ENCODE data around the gene IKZF4.

IKZF4 gene

DNA sequence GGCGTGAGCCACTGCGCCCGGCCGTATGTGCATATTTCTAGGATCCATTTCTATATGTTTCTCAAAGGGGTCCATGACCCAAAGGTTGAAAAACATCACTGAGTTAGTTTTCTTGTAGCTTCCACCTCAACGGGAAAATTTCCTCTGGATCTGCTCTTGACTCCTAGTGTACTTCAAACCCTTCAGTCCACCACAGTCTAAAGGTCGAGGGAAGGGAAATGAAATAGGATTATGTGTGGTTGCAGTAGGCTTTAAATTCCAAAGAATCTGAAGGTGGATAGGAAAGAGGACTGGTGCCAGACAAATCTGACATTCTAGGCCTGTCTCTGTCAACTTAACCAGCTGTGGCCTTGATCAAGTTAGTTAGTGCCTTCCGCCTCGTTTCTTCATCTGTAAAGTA, 25.5 kb upstream of the IKZF4 start:
- Histone ChIP-seq H3K23ac (ENCODE audit: low read depth, low read length, poor library complexity) (no peak overlapping the region), H2AFZ (ENCODE audit: low read length) (no peak overlapping the region), H2BK120ac (ENCODE audit: low read depth, low read length) (no peak overlapping the region), H3K36me3 (replicated peaks in 1 of 2; ENCODE audit: control insufficient read depth in 2 of 2, insufficient read depth in 2 of 2, low read length in 2 of 2) (peaks cover 32 to 53% of the 10 kb centered on the region in 2 donors), H3K4ac (ENCODE audit: low read length) (no peak overlapping the region), H4K91ac (ENCODE audit: low read depth, low read length, poor library complexity) (no peak overlapping the region), H3K4me1 (ENCODE audit: control insufficient read depth in 2 of 2, insufficient read depth in 1 of 2, low read depth in 1 of 2, low read length in 2 of 2) (peaks cover 0 to 4% of the 10 kb centered on the region in 2 donors), H3K14ac (ENCODE audit: low read length) (no peak overlapping the region), H4K8ac (ENCODE audit: low read depth, low read length) (no peak overlapping the region), H2AK5ac (ENCODE audit: low read depth, low read length) (no peak overlapping the region), H3K9me3 (replicated peaks in 1 of 2; ENCODE audit: control insufficient read depth in 2 of 2, insufficient read depth in 1 of 2, low read depth in 1 of 2, low read length in 2 of 2) (no peaks in the 10 kb centered on the region), H3K9ac (ENCODE audit: low read depth, low read length, poor library complexity) (no peak overlapping the region), H3K18ac (ENCODE audit: low read length) (no peak overlapping the region), H2BK5ac (ENCODE audit: low read length) (no peak overlapping the region), H2BK12ac (ENCODE audit: low read length) (no peak overlapping the region), H2BK15ac (ENCODE audit: low read length) (no peak overlapping the region), H3K79me1 (ENCODE audit: low read depth, low read length) (no peaks in the 10 kb centered on the region), H3K27me3 (ENCODE audit: control insufficient read depth in 3 of 3, insufficient read depth in 3 of 3, low read depth in 1 of 3, low read length in 3 of 3) (no peaks in the 10 kb centered on the region), H3K4me2 (ENCODE audit: insufficient read depth, low read length, poor library complexity, severe bottlenecking) (no peak overlapping the region), H3K27ac (replicated peaks; ENCODE audit: low read length) (no peak overlapping the region), H3K4me3 (ENCODE audit: low read length in 2 of 2) (no peak overlapping the region)
- no peak for DNase-seq (ENCODE audit: low spot score)
- WGBS, 2 donors (ENCODE audit: extremely low coverage in 2 of 2, insufficient read length in 2 of 2, insufficient replicate concordance in 1 of 2): no CpG with 5 or more reads among the region's 8 CpGs

DNA sequence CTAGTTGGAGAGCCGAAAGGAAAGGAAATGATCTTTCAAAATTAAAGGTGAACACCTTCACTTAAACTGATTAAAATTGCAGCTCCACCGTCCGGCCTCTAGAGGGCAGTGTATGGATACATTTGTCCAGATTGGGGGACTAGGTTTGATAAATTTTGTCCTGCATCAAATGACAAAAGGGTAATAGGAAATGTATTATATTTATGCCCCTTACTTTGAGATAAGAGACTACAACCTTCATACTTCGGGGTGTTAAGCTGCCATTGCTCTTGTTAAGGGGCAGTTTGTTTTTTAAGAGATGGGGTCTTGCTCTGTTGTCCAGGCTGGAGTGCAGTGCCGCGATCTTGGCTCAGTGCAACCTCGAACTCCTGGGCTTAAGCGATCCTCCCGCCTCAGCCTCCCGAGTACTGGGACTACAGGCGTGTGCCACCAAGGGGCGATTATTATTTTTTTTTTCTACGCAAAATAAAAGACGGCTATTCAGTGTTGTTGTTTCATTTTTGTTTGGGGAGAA, 24.6 kb upstream of the IKZF4 start:
- Histone ChIP-seq H3K18ac (ENCODE audit: low read length) (no peak overlapping the region), H4K91ac (ENCODE audit: low read depth, low read length, poor library complexity) (no peak overlapping the region), H2BK5ac (ENCODE audit: low read length) (no peak overlapping the region), H3K27ac (replicated peaks; ENCODE audit: low read length) (peak overlapping the region; percentile 64), H4K8ac (ENCODE audit: low read depth, low read length) (no peak overlapping the region), H3K4me1 (ENCODE audit: control insufficient read depth in 2 of 2, insufficient read depth in 1 of 2, low read depth in 1 of 2, low read length in 2 of 2) (peaks cover 0 to 4% of the 10 kb centered on the region in 2 donors), H3K9ac (ENCODE audit: low read depth, low read length, poor library complexity) (no peak overlapping the region), H3K4me3 (ENCODE audit: low read length in 2 of 2) (peak overlapping the region in 1 of 2 donors; percentile 78), H3K4ac (ENCODE audit: low read length) (no peak overlapping the region), H2BK120ac (ENCODE audit: low read depth, low read length) (no peak overlapping the region), H2AK5ac (ENCODE audit: low read depth, low read length) (no peak overlapping the region), H3K36me3 (replicated peaks in 1 of 2; ENCODE audit: control insufficient read depth in 2 of 2, insufficient read depth in 2 of 2, low read length in 2 of 2) (peaks cover 24 to 44% of the 10 kb centered on the region in 2 donors), H2AFZ (ENCODE audit: low read length) (no peak overlapping the region), H3K79me1 (ENCODE audit: low read depth, low read length) (no peaks in the 10 kb centered on the region), H3K14ac (ENCODE audit: low read length) (no peak overlapping the region), H3K27me3 (ENCODE audit: control insufficient read depth in 3 of 3, insufficient read depth in 3 of 3, low read depth in 1 of 3, low read length in 3 of 3) (no peaks in the 10 kb centered on the region), H2BK12ac (ENCODE audit: low read length) (no peak overlapping the region), H3K4me2 (ENCODE audit: insufficient read depth, low read length, poor library complexity, severe bottlenecking) (no peak overlapping the region), H3K9me3 (replicated peaks in 1 of 2; ENCODE audit: control insufficient read depth in 2 of 2, insufficient read depth in 1 of 2, low read depth in 1 of 2, low read length in 2 of 2) (no peaks in the 10 kb centered on the region), H3K23ac (ENCODE audit: low read depth, low read length, poor library complexity) (no peak overlapping the region), H2BK15ac (ENCODE audit: low read length) (no peak overlapping the region)
- WGBS, 2 donors (ENCODE audit: extremely low coverage in 2 of 2, insufficient read length in 2 of 2, insufficient replicate concordance in 1 of 2): no CpG with 5 or more reads among the region's 14 CpGs
- peak; percentile 54 for DNase-seq (ENCODE audit: low spot score)

DNA sequence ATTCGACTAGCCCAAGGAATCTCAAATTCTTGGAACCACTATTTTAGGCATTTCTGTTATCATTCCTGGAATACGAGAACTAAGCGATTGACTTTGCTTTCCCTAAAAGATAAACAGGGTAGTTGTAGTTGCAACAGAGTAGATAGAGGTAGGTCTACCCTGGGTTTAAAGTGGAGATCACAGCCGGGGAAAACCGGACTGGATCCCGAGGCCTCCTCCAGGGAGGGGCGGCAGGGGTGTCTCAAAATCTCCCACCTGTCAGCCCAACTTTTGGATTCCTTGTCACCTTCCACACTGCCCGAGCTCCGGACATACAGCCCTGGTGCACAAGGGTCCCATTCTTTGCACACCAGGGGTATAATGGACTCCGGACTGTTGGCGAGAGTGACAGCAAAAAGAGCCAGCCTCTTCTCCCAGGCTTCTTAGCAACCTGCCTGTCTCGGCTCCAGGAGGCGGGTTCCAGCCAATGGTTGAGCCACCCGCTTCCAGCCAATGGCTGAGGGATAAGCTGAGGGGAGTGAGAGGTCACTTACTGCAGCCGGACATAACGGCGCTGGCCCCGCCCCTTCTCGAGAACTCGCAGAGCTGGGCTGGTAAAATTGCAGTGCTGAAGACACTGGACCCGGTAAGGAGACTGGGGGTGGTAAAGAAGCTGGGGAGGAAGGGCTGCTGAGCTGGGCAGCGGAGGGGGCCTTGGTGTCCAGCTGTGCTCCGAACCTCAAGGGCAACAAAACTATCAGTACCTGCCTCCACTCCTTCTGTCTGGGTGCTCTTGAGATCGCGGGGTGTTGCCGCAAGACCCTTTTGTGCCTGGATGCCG, 23.9 kb upstream of the IKZF4 start, which contains the start of gene SUOX:
Gene SUOX (plus strand): TSS at position 562 of the 820 bp plus-strand sequence. CDS start 4,946 bp downstream, outside the sequence.
- Histone ChIP-seq H2AFZ (ENCODE audit: low read length) (peak within 1 kb of the TSS; percentile 82), H2BK120ac (ENCODE audit: low read depth, low read length) (no peak within 1 kb of the TSS), H3K23ac (ENCODE audit: low read depth, low read length, poor library complexity) (peak within 1 kb of the TSS; percentile 62), H3K4me1 (ENCODE audit: control insufficient read depth in 2 of 2, insufficient read depth in 1 of 2, low read depth in 1 of 2, low read length in 2 of 2) (peaks cover 0 to 4% of the 10 kb centered on the region in 2 donors), H3K9me3 (replicated peaks in 1 of 2; ENCODE audit: control insufficient read depth in 2 of 2, insufficient read depth in 1 of 2, low read depth in 1 of 2, low read length in 2 of 2) (no peaks in the 10 kb centered on the region), H4K8ac (ENCODE audit: low read depth, low read length) (no peak within 1 kb of the TSS), H3K27me3 (ENCODE audit: control insufficient read depth in 3 of 3, insufficient read depth in 3 of 3, low read depth in 1 of 3, low read length in 3 of 3) (no peaks in the 10 kb centered on the region), H3K79me1 (ENCODE audit: low read depth, low read length) (no peaks in the 10 kb centered on the region), H3K14ac (ENCODE audit: low read length) (peak within 1 kb of the TSS; percentile 91), H2AK5ac (ENCODE audit: low read depth, low read length) (peak within 1 kb of the TSS; percentile 20), H3K18ac (ENCODE audit: low read length) (peak within 1 kb of the TSS; percentile 68), H3K27ac (replicated peaks; ENCODE audit: low read length) (peak within 1 kb of the TSS; percentile 64), H2BK15ac (ENCODE audit: low read length) (no peak within 1 kb of the TSS), H3K4ac (ENCODE audit: low read length) (no peak within 1 kb of the TSS), H3K36me3 (replicated peaks in 1 of 2; ENCODE audit: control insufficient read depth in 2 of 2, insufficient read depth in 2 of 2, low read length in 2 of 2) (peaks cover 21 to 42% of the 10 kb centered on the region in 2 donors), H2BK5ac (ENCODE audit: low read length) (peak within 1 kb of the TSS; percentile 83), H2BK12ac (ENCODE audit: low read length) (no peak within 1 kb of the TSS), H3K4me3 (ENCODE audit: low read length in 2 of 2) (peak within 1 kb of the TSS; percentile 78 to 89), H4K91ac (ENCODE audit: low read depth, low read length, poor library complexity) (no peak within 1 kb of the TSS), H3K4me2 (ENCODE audit: insufficient read depth, low read length, poor library complexity, severe bottlenecking) (peak within 1 kb of the TSS; percentile 91), H3K9ac (ENCODE audit: low read depth, low read length, poor library complexity) (peak within 1 kb of the TSS; percentile 94)
- DNase-seq (ENCODE audit: low spot score): peak; percentile 94
- WGBS, 2 donors (ENCODE audit: extremely low coverage in 2 of 2, insufficient read length in 2 of 2, insufficient replicate concordance in 1 of 2): no CpG with 5 or more reads among the region's 27 CpGs

DNA sequence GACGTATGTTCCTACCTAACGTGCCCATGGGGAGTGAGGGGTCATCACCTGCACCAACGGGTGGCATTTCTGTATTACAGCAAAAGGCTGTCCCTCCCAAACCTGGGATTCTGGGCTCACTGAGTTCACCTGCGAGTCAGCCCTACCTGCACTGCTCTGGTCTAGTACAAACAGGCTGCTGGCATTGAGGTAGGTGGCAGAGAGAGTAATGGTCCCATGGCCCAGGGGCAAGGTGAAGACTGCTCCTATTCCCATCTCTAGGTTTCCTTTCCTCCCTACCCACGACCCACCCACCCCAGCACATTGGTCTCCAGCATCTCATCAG, 23.3 kb upstream of the IKZF4 start:
- peak overlapping the region; percentile 91 for H3K14ac ChIP-seq (ENCODE audit: low read length)
- H3K27ac ChIP-seq (replicated peaks; ENCODE audit: low read length): peak overlapping the region; percentile 13
- peaks cover 21 to 42% of the 10 kb centered on the region in 2 donors for H3K36me3 ChIP-seq (replicated peaks in 1 of 2; ENCODE audit: control insufficient read depth in 2 of 2, insufficient read depth in 2 of 2, low read length in 2 of 2)
- H3K4me3 ChIP-seq (ENCODE audit: low read length in 2 of 2): peak overlapping the region; percentile 78 to 89
- H2BK5ac ChIP-seq (ENCODE audit: low read length): peak overlapping the region; percentile 83
- no peaks in the 10 kb centered on the region for H3K79me1 ChIP-seq (ENCODE audit: low read depth, low read length)
- H2BK120ac ChIP-seq (ENCODE audit: low read depth, low read length): no peak overlapping the region
- H4K91ac ChIP-seq (ENCODE audit: low read depth, low read length, poor library complexity): no peak overlapping the region
- H3K4me2 ChIP-seq (ENCODE audit: insufficient read depth, low read length, poor library complexity, severe bottlenecking): peak overlapping the region; percentile 91
- no peak overlapping the region for H3K4ac ChIP-seq (ENCODE audit: low read length)
- H3K18ac ChIP-seq (ENCODE audit: low read length): peak overlapping the region; percentile 68
- H4K8ac ChIP-seq (ENCODE audit: low read depth, low read length): no peak overlapping the region
- H3K9me3 ChIP-seq (replicated peaks in 1 of 2; ENCODE audit: control insufficient read depth in 2 of 2, insufficient read depth in 1 of 2, low read depth in 1 of 2, low read length in 2 of 2): no peaks in the 10 kb centered on the region
- peak overlapping the region; percentile 20 for H2AK5ac ChIP-seq (ENCODE audit: low read depth, low read length)
- H3K9ac ChIP-seq (ENCODE audit: low read depth, low read length, poor library complexity): peak overlapping the region; percentile 94
- no peak overlapping the region for H2BK15ac ChIP-seq (ENCODE audit: low read length)
- no peaks in the 10 kb centered on the region for H3K27me3 ChIP-seq (ENCODE audit: control insufficient read depth in 3 of 3, insufficient read depth in 3 of 3, low read depth in 1 of 3, low read length in 3 of 3)
- WGBS, 2 donors (ENCODE audit: extremely low coverage in 2 of 2, insufficient read length in 2 of 2, insufficient replicate concordance in 1 of 2): no CpG with 5 or more reads among the region's 5 CpGs
- H2AFZ ChIP-seq (ENCODE audit: low read length): peak overlapping the region; percentile 82
- no peak overlapping the region for H2BK12ac ChIP-seq (ENCODE audit: low read length)
- no peak for DNase-seq (ENCODE audit: low spot score)
- peak overlapping the region; percentile 62 for H3K23ac ChIP-seq (ENCODE audit: low read depth, low read length, poor library complexity)
- H3K4me1 ChIP-seq (ENCODE audit: control insufficient read depth in 2 of 2, insufficient read depth in 1 of 2, low read depth in 1 of 2, low read length in 2 of 2): peaks cover 0 to 4% of the 10 kb centered on the region in 2 donors

All from neuronal stem cell (in vitro differentiated cells).